Muscle of arm (tissue), 12 donors: ENCODE measurements around the gene CDCP1. TPM values are rescaled to one million over a fixed set of nuclear protein-coding genes. Genes with fewer than 3 reads are reported as not detected.
"Not testable (repeated sequence)": the region's sequence is repeated elsewhere in the genome, so short reads cannot be mapped to it uniquely, and the experiment has no call there.

Experiments
- DNase-seq: peaks from one replicate; pipeline ENCODE4 v3.0.0-alpha.2; 2013
- polyA plus RNA-seq, 12 donors: library from polyadenylated mRNA; unstranded; fragments of 120-200 nt; gene quantifications; one replicate each; pipeline ENCODE4 v1.2.1, GENCODE V29; 2013; ENCODE audit not compliant: insufficient read length in 12 of 12

CDCP1 gene
- polyA plus RNA-seq, 12 donors = 0.15 to 7.5 (median 0.48) TPM; not detected in 2

- no peak for DNase-seq
Observed at GRCh38 chr3:45056608-45057301, 89.4 kb downstream of the CDCP1 start.

- no peak for DNase-seq
Observed at GRCh38 chr3:45055411-45056143, 90.6 kb downstream of the CDCP1 start.

GRCh38 chr3:45055032-45055410 is 91.2 kb downstream of the CDCP1 start:
- no peak for DNase-seq

- no peak for DNase-seq
Observed at GRCh38 chr3:45054196-45054857, 91.9 kb downstream of the CDCP1 start.

GRCh38 chr3:45053805-45054195 is 92.4 kb downstream of the CDCP1 start:
- not testable (repeated sequence) for DNase-seq

- no peak for DNase-seq
Observed at GRCh38 chr3:45051685-45052084, 94.5 kb downstream of the CDCP1 start.

GRCh38 chr3:45049807-45050206 is 96.4 kb downstream of the CDCP1 start:
- no peak for DNase-seq

GRCh38 chr3:45048244-45048643 is 97.9 kb downstream of the CDCP1 start:
- no peak for DNase-seq

GRCh38 chr3:45043728-45044299 is 102.4 kb downstream of the CDCP1 start:
- no peak for DNase-seq

- no peak for DNase-seq
Observed at GRCh38 chr3:45042162-45042561, 104.0 kb downstream of the CDCP1 start.

- DNase-seq = no peak
Observed at GRCh38 chr3:45041666-45042065, 104.5 kb downstream of the CDCP1 start.

GRCh38 chr3:45037720-45038455 is 108.3 kb downstream of the CDCP1 start:
- DNase-seq = peak; percentile 89

- DNase-seq = no peak
Observed at GRCh38 chr3:45035441-45036301, 110.5 kb downstream of the CDCP1 start.

GRCh38 chr3:45034612-45035252 is 111.4 kb downstream of the CDCP1 start:
- no peak for DNase-seq

GRCh38 chr3:45033791-45034190 is 112.4 kb downstream of the CDCP1 start:
- no peak for DNase-seq

Other genes with a start within 250 kb of the CDCP1 start
- 10 to 100 TPM in 11 of 12 donors, not detected in 1; 38.6 to 62.5 (median 50.4) TPM for gene ZDHHC3, start 170.2 kb downstream of the CDCP1 start, polyA plus RNA-seq
- 10 to 100 TPM in 11 of 12 donors, not detected in 1; 32.3 to 85.6 (median 39.2) TPM for gene EXOSC7, start 170.1 kb downstream of the CDCP1 start, polyA plus RNA-seq
- 100 to 1,000 TPM in 5 of 12 donors, 10 to 100 TPM in 6, not detected in 1; 62.2 to 191 (median 99.2) TPM for gene CLEC3B, start 120.1 kb downstream of the CDCP1 start, polyA plus RNA-seq
- gene TMEM158, start 79.9 kb upstream of the CDCP1 start, polyA plus RNA-seq = 1 to 10 TPM in 10 of 12 donors, under 1 TPM in 1, not detected in 1; 0.98 to 9.4 (median 1.9) TPM
- gene LARS2, start 242.2 kb upstream of the CDCP1 start, polyA plus RNA-seq = 10 to 100 TPM in 11 of 12 donors, not detected in 1; 10.5 to 15.8 (median 13.8) TPM